GM20431 (cell line): ENCODE results near the gene USP11.

Source experiments
- in situ Hi-C: fragments of 300-500 bp; cut with MseI, MboI; formaldehyde crosslinking; loops from one replicate; pipeline ENCODE4 v1.15.0; 2020; ENCODE audit warnings: low sequenced_read_pairs; ENCODE audit not compliant: unreplicated experiment

The USP11 gene

DNA sequence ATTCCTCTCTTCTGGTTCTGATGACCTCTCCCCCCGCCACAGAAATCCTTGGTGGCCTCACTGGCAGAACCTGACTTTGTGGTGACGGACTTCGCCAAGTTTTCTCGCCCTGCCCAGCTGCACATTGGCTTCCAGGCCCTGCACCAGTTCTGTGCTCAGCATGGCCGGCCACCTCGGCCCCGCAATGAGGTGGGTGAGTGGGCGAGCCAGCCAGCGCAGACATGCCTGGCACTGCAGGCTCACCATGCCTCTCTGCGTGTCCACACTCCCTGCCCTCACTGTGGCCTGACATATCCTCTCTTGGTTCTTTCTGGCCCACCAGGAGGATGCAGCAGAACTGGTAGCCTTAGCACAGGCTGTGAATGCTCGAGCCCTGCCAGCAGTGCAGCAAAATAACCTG, 30.5 kb upstream of the USP11 start:
- in situ Hi-C loops = no loop called here

DNA sequence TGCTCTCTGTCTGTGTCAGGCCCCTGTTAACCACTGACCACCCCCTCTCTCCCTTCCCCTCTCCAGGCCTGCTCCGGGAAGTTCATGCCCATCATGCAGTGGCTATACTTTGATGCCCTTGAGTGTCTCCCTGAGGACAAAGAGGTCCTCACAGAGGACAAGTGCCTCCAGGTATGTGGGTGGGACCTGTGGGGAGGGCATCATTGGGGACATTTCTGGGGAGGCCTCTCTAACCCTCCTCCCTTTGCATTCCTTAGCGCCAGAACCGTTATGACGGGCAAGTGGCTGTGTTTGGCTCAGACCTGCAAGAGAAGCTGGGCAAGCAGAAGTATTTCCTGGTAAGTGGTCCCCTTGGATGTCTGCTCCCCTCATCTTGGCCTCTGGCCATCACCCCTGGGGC, 29.9 kb upstream of the USP11 start:
- in situ Hi-C loops = no loop called here

DNA sequence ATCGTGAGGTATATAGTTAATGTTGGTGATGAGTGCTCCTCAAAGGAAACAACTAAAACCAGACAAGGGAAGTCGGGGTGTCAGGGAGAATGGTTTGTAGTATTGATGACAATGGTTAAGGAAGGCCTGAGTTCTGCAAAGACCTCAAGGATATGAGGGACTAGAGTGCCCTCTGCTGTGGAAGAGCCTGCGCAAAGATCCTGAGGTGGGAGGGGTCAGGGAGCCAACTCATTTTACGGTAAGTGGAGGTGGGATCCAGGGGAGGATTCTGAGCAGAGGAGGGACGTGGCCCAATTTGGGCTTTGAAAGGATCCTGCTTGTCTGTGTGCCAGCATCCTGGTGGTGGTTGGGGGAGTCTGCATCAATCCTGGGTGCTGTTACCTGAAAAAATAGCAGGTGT, 27.8 kb upstream of the USP11 start:
- in situ Hi-C loops = no loop called here

DNA sequence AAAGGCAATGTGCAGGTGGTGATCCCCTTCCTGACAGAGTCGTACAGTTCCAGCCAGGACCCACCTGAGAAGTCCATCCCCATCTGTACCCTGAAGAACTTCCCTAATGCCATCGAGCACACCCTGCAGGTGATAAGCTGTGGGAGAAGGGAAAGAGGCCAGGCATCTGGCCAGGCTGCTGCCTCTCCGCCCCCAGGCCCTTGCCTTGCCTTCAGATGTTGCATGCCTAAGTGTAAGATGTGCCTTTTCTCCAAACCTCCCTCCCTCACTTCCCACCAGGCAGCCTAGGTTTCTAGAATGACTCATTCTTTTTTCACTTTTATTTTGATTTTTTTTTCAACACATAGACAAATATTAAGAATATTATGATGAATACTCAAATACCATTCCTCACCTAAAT, 26.5 kb upstream of the USP11 start:
- in situ Hi-C loops = no loop called here

- in situ Hi-C loops = no loop called here
Measured at GRCh38 chrX:47208108-47208507, 24.7 kb upstream of the USP11 start.

DNA sequence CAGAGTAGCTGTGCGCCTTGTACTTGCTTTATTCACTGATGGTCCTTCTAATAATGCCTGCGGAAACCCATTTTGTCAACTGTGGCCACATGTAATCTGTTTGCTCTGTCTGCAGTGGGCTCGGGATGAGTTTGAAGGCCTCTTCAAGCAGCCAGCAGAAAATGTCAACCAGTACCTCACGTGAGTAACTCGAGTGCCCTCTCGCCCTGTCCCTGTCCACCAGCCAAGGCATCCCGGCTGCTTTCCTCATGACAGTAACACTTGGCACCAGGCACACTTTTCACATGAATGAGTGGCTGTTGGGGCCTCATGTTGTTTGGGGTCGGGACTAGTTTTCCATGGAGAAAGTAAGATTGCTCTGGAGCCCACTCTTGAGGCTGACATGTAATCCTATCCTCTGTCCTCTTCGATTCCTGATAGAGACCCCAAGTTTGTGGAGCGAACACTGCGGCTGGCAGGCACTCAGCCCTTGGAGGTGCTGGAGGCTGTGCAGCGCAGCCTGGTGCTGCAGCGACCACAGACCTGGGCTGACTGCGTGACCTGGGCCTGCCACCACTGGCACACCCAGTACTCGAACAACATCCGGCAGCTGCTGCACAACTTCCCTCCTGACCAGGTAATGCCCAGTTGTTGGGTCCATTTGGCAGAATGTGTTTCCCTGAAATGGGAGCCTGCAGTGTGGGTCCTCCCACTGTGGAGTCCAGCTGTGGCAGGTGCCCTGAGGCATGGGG, 23.1 kb upstream of the USP11 start:
- in situ Hi-C loops = no loop called here

DNA sequence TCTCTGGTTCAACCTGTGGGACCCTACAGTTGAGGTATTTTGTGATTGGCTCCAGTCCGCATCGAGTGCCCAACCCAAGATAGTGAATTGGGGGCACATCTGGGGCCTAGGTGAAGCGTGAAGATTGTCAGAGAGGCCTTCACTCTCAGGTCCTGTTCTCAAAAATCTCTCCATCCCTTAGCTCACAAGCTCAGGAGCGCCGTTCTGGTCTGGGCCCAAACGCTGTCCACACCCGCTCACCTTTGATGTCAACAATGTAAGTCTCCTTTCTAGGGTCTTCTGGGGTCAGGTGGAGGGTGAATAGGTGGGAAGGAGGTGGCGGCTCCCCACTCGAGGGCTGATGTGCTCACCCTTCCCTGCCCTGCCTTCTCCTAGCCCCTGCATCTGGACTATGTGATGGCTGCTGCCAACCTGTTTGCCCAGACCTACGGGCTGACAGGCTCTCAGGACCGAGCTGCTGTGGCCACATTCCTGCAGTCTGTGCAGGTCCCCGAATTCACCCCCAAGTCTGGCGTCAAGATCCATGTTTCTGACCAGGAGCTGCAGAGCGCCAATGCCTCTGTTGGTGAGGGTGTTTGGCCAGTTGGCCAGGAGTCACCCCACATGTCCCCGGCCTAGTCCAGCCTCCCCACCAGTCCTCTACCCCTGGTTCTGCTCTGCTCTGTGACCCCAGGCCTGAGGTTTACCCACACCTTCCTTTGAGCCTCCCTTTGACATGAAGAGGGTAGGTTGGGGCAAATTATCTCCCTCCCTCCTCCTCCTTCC, 22.0 kb upstream of the USP11 start:
- in situ Hi-C loops = no loop called here

DNA sequence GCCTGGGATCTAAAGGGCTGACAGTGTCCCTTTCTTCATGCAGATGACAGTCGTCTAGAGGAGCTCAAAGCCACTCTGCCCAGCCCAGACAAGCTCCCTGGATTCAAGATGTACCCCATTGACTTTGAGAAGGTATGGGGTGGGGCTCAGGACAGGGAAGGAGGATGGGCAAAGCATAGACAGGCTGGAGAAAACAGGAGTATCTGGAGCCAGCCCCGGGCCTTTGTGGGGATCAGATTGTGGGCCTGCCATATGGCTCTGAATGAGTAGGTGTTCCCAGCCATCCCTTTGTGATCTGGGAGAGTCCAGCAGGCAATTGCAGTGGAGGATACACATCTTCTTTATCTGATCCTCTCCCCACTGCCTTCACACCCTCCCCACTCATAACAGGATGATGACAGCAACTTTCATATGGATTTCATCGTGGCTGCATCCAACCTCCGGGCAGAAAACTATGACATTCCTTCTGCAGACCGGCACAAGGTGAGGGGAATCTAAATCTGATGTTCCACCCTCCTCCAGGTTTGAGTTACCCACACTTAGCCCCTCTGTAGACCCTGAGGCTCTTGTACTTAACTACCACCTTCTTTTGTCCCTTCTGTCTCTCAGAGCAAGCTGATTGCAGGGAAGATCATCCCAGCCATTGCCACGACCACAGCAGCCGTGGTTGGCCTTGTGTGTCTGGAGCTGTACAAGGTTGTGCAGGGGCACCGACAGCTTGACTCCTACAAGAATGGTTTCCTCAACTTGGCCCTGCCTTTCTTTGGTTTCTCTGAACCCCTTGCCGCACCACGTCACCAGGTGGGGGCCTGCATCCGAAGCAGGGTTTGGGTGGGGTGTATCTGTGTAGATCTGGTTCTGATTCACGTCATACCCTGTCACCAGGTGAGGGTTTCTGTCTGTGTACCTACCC, 20.2 kb upstream of the USP11 start:
- in situ Hi-C loops = no loop called here

GRCh38 chrX:47214435-47215077, 18.3 kb upstream of the USP11 start:
- in situ Hi-C loops = no loop called here

DNA sequence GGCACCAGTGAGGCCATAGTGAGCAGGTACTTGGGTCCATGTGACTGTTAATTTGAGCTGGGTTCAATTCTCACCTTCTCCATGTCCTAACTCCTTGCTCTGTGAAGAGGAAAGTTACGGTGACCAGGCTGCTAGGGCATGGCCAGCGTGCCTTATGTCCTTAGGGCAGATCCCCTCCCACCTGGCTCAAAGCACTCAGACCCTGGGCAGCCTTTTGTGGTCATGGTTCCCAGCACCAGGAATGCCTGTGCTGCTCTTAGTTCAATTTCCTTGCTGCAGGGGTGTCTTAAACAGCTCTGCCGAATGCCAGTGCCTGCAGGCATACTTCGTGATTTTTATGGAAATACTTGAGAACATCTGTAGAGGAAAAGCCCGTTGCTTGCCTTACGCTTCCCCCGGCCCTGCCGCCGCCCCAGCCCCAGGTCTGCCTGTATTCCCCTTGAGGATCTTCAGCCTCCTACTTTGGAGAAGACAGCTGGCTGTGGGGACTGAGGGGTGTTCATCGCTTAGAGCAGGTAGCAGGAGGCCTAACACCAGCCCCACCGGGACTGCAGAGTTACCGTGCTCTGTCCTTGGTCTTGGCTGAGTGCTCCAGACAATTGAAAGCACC, 17.4 kb upstream of the USP11 start:
- in situ Hi-C loops = no loop called here

DNA sequence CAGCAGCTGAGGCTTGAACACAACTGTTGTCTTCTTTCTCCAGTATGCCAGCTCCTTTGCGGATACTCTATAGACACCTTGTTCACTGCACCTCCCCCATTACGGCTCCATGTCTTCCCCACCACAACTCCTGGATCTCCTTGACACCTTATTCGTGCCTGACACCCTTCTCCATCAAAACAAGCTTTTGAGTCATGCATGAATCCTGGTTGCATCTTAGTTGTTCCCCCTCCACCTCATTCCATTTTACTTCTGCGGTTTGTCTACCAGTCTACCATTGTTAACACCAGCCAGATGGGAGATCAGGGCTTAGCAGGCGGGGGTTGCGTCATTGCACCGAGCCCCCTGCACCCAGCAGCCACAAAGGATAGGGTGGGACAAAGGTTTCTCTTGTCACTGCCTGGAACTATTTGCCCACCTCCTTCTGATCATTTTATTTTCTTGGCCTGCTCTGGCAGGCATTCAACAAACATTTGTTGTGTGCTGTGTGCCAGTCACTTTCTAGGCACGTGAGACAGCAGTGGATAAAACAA, 16.4 kb upstream of the USP11 start:
- in situ Hi-C loops = no loop called here

DNA sequence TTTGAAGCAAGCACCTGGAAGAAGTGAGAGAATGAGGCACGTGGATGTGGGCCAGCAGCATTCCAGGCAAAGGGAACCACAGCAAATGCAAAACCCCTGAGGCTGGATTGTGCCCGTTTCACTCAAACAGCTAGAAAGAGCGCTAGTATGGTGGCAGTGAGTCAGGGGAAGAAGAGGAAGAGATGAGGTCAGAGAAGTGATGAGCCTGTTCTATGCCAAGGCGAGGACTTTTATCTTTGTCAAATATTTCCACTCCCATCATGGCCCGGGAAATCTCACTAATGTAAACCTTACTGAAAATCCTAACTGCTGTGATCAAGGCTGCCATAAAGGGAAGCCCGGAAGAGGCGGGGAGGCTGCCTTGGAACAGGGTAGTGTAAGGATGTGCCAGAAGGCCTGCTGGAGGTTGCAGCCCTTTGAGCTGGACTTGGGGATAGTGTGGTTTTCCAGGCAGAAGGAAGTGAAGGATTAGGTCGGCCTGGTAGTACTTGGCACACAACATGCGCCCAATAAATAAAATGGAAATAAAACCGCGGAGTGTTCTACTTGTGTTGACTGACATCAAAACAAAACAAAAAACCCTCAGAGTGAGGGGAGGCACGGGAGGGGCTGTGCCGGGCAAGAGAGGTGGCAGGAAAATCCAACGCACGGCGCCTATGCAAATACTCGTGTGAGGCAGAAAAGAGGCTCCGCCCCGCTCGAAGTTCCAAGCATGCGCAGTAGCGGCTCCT, 15.5 kb upstream of the USP11 start:
- in situ Hi-C loops = no loop called here

- in situ Hi-C loops = no loop called here
Measured at GRCh38 chrX:47217852-47218279, 14.9 kb upstream of the USP11 start.

- in situ Hi-C loops = no loop called here
Measured at GRCh38 chrX:47218280-47218919, 14.4 kb upstream of the USP11 start, which contains the start of gene CDK16. CDK16 (plus strand) TSS chrX:47218681; CDS start chrX:47223558, 4,877 bp downstream.

GRCh38 chrX:47218920-47219815, 13.6 kb upstream of the USP11 start:
- in situ Hi-C loops = no loop called here

- in situ Hi-C loops = no loop called here
Measured at GRCh38 chrX:47221756-47222155, 11.1 kb upstream of the USP11 start.

GRCh38 chrX:47222751-47223350, 10.0 kb upstream of the USP11 start:
- in situ Hi-C loops = no loop called here
